NCI-H69 (cell line): Measurements from ENCODE around the gene MRPL16.
"Not testable (repeated sequence)": the region's sequence is repeated elsewhere in the genome, so short reads cannot be mapped to it uniquely, and the experiment has no call there.

Experiments
- DNase-seq: peaks from one replicate; lab custom pipeline; 2025; lab: John Stamatoyannopoulos, UW

Gene MRPL16

GRCh38 chr11:59812220-59812619 lies 1.6 kb upstream of the MRPL16 start:
- no peak for DNase-seq

- no peak for DNase-seq
These were observed 307 bp upstream of the MRPL16 start for GRCh38 chr11:59810911-59811259.

GRCh38 chr11:59807047-59807610 lies 3.4 kb downstream of the MRPL16 start:
- no peak for DNase-seq

GRCh38 chr11:59804061-59804460 lies 6.5 kb downstream of the MRPL16 start:
- DNase-seq = no peak

GRCh38 chr11:59802639-59803176 lies 7.9 kb downstream of the MRPL16 start:
- peak; percentile 54 for DNase-seq

- peak; percentile 38 for DNase-seq
These were observed 8.5 kb downstream of the MRPL16 start for GRCh38 chr11:59801981-59802638.

GRCh38 chr11:59801160-59801706 lies 9.3 kb downstream of the MRPL16 start:
- no peak for DNase-seq

GRCh38 chr11:59800390-59801025 lies 10.1 kb downstream of the MRPL16 start:
- DNase-seq = no peak

- no peak for DNase-seq
These were observed 16.2 kb downstream of the MRPL16 start for GRCh38 chr11:59794417-59794816.

GRCh38 chr11:59792507-59792906 lies 18.1 kb downstream of the MRPL16 start:
- DNase-seq = no peak

- no peak for DNase-seq
These were observed 18.9 kb downstream of the MRPL16 start for GRCh38 chr11:59791639-59792038.

- no peak for DNase-seq
These were observed 22.8 kb downstream of the MRPL16 start for GRCh38 chr11:59787816-59788215.

GRCh38 chr11:59787255-59787588 lies 23.4 kb downstream of the MRPL16 start:
- DNase-seq = no peak

GRCh38 chr11:59785818-59786217 lies 24.8 kb downstream of the MRPL16 start:
- no peak for DNase-seq

- DNase-seq = not testable (repeated sequence)
These were observed 26.1 kb downstream of the MRPL16 start for GRCh38 chr11:59784441-59784840.

- DNase-seq = no peak
These were observed 26.9 kb downstream of the MRPL16 start for GRCh38 chr11:59783632-59784090.

- DNase-seq = no peak
These were observed 28.5 kb downstream of the MRPL16 start for GRCh38 chr11:59782080-59782479.

GRCh38 chr11:59779487-59779886 lies 31.1 kb downstream of the MRPL16 start:
- no peak for DNase-seq

GRCh38 chr11:59778122-59778521 lies 32.5 kb downstream of the MRPL16 start:
- no peak for DNase-seq

GRCh38 chr11:59777104-59777503 lies 33.5 kb downstream of the MRPL16 start:
- DNase-seq = no peak

- peak; percentile 31 for DNase-seq
These were observed 34.1 kb downstream of the MRPL16 start for GRCh38 chr11:59776210-59777066.

GRCh38 chr11:59773083-59773440 lies 37.5 kb downstream of the MRPL16 start:
- DNase-seq = no peak
